ENCODE results near the gene LTBP3.

Gene LTBP3

GRCh38 chr11:65496304-65497140 lies 61.6 kb downstream of the LTBP3 start:
- DNase-seq (ENCODE audit: low spot score), result no peak

- DNase-seq (ENCODE audit: low spot score), result peak; percentile 58
Observed at GRCh38 chr11:65493367-65494176, 64.6 kb downstream of the LTBP3 start.

GRCh38 chr11:65492637-65493366 lies 65.4 kb downstream of the LTBP3 start:
- DNase-seq (ENCODE audit: low spot score), result no peak

- DNase-seq (ENCODE audit: low spot score), result no peak
Observed at GRCh38 chr11:65492387-65492636, 65.8 kb downstream of the LTBP3 start.

- no peak for DNase-seq (ENCODE audit: low spot score)
Observed at GRCh38 chr11:65491614-65492386, 66.4 kb downstream of the LTBP3 start.

GRCh38 chr11:65491163-65491465 lies 67.0 kb downstream of the LTBP3 start:
- DNase-seq (ENCODE audit: low spot score), result no peak

GRCh38 chr11:65489706-65490320 lies 68.3 kb downstream of the LTBP3 start:
- DNase-seq (ENCODE audit: low spot score), result no peak

- DNase-seq (ENCODE audit: low spot score), result peak; percentile 57
Observed at GRCh38 chr11:65489035-65489705, 69.0 kb downstream of the LTBP3 start.

Measured in AG08396 (cell line).